Astrocyte (in vitro differentiated cells and primary cell): ENCODE results near the gene SAMD5. TPM values are rescaled to one million over a fixed set of nuclear protein-coding genes. Genes with fewer than 3 reads are reported as not detected.

Source experiments
- DNase-seq: peaks from one replicate; pipeline ENCODE4 v3.0.0-alpha.2; 2010; ENCODE audit warnings: low read depth
- FAIRE-seq: peaks from 2 replicates; lab custom pipeline; 2011; peaks lifted over from hg19 to GRCh38; lab: Jason Lieb, UNC
- H2AFZ ChIP-seq: 2 replicates; pipeline ENCODE4 v1.6.0; 2012; ENCODE audit warnings: low read depth, low read length, inconsistent platforms
- H3K27ac ChIP-seq: 2 replicates; pipeline ENCODE4 v1.5.1; 2011; ENCODE audit warnings: low read depth, low read length, inconsistent platforms
- H3K27me3 ChIP-seq: 2 replicates; pipeline ENCODE4 v1.6.0; 2011; ENCODE audit warnings: low read length, inconsistent platforms; ENCODE audit not compliant: insufficient read depth
- H3K36me3 ChIP-seq: 2 replicates; pipeline ENCODE4 v1.5.1; 2011; ENCODE audit warnings: low read length, inconsistent platforms; ENCODE audit not compliant: insufficient read depth
- H3K4me1 ChIP-seq: 2 replicates; pipeline ENCODE4 v1.5.1; 2011; ENCODE audit warnings: low read length, inconsistent platforms; ENCODE audit not compliant: insufficient read depth
- H3K4me2 ChIP-seq: 2 replicates; pipeline ENCODE4 v1.6.0; 2012; ENCODE audit warnings: low read length, inconsistent platforms
- H3K4me3 ChIP-seq: 2 replicates; pipeline ENCODE4 v1.5.1; 2011; ENCODE audit warnings: low read depth, mild to moderate bottlenecking, low read length, inconsistent platforms; ENCODE audit not compliant: insufficient read depth
- H3K79me2 ChIP-seq: 2 replicates; pipeline ENCODE4 v1.6.0; 2012; ENCODE audit warnings: mild to moderate bottlenecking, low read length, inconsistent platforms; ENCODE audit not compliant: insufficient read depth
- H3K9ac ChIP-seq: 2 replicates; pipeline ENCODE4 v1.6.0; 2012; ENCODE audit warnings: mild to moderate bottlenecking, low read length, inconsistent platforms
- H3K9me3 ChIP-seq: 2 replicates; pipeline ENCODE4 v1.5.1; 2012; ENCODE audit warnings: low read depth, mild to moderate bottlenecking, low read length, inconsistent platforms; ENCODE audit not compliant: insufficient read depth
- H4K20me1 ChIP-seq: 2 replicates; pipeline ENCODE4 v1.6.0; 2012; ENCODE audit warnings: low read length, inconsistent platforms; ENCODE audit not compliant: insufficient read depth
- H3K27ac Mint-ChIP-seq: one replicate; pipeline ENCODE4 v1.8.0; 2021; ENCODE audit warnings: mild to moderate bottlenecking, mixed read lengths; ENCODE audit not compliant: unreplicated experiment
- H3K27me3 Mint-ChIP-seq: one replicate; pipeline ENCODE4 v1.8.0; 2021; ENCODE audit warnings: low read depth, mixed read lengths; ENCODE audit not compliant: unreplicated experiment
- H3K36me3 Mint-ChIP-seq: one replicate; pipeline ENCODE4 v1.8.0; 2021; ENCODE audit warnings: low read depth, mixed read lengths; ENCODE audit not compliant: unreplicated experiment
- H3K4me1 Mint-ChIP-seq: one replicate; pipeline ENCODE4 v1.8.0; 2021; ENCODE audit warnings: low read depth, mixed read lengths; ENCODE audit not compliant: unreplicated experiment
- H3K4me3 Mint-ChIP-seq: one replicate; pipeline ENCODE4 v1.8.0; 2021; ENCODE audit warnings: mild to moderate bottlenecking, moderate library complexity, mixed read lengths; ENCODE audit not compliant: unreplicated experiment
- H3K9me3 Mint-ChIP-seq: one replicate; pipeline ENCODE4 v1.8.0; 2021; ENCODE audit warnings: mild to moderate bottlenecking, mixed read lengths; ENCODE audit not compliant: unreplicated experiment
- EZH2 ChIP-seq: IDR thresholded peaks from 2 replicates; pipeline ENCODE4 v1.6.1; 2012; ENCODE audit warnings: mild to moderate bottlenecking, low read length, inconsistent platforms; ENCODE audit not compliant: insufficient read depth
- total RNA-seq: library from RNA; stranded (reverse); gene quantifications from 2 replicates; pipeline ENCODE4 v1.2.1, GENCODE V29; 2021
- TF ChIP-seq, protein P1 (sequence below): IDR thresholded peaks from 2 replicates; pipeline ENCODE4 v1.5.1; 2011; ENCODE audit warnings: low read depth, mild to moderate bottlenecking, inconsistent platforms, low read length, moderate library complexity; ENCODE audit not compliant: insufficient read depth

SAMD5 gene
- total RNA-seq, 1 donor from 2014 or later: 0.93 TPM

DNA sequence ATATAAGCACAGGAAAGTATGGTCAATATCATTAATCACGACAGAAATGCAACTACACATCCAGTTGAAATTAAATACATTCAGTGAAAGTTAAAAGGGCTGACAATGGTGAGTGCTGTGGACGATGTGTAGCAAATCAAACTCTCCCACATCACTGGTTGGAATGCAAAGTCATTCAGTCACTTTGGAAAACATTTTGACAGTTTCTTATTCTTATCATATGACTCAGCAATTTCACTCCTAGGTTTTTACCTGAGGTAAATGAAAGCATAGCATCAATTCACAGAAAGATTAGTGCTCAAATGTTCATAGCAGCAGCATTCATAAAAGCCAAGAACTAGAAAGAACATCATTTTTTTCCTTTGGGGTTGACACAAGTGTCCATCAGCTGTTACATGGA lies 28.6 kb upstream of the SAMD5 start:
- Histone ChIP-seq H3K27ac (no peak overlapping the region), H3K4me1 (no peaks in the 10 kb centered on the region), H3K36me3 (no peaks in the 10 kb centered on the region), H3K4me2 (no peak overlapping the region), H2AFZ (no peak overlapping the region), H3K9ac (no peak overlapping the region), H4K20me1 (no peaks in the 10 kb centered on the region), H3K79me2 (no peaks in the 10 kb centered on the region), H3K4me3 (no peak overlapping the region), H3K9me3 (no peaks in the 10 kb centered on the region), H3K27me3 (no peaks in the 10 kb centered on the region)
- Mint-ChIP-seq H3K27ac (no peak overlapping the region), H3K4me1 (no peaks in the 10 kb centered on the region), H3K27me3 (no peaks in the 10 kb centered on the region), H3K4me3 (no peak overlapping the region), H3K36me3 (no peaks in the 10 kb centered on the region), H3K9me3 (peaks cover 2% of the 10 kb centered on the region)
- TF ChIP-seq EZH2: no peak
- TF ChIP-seq, protein P1, sequence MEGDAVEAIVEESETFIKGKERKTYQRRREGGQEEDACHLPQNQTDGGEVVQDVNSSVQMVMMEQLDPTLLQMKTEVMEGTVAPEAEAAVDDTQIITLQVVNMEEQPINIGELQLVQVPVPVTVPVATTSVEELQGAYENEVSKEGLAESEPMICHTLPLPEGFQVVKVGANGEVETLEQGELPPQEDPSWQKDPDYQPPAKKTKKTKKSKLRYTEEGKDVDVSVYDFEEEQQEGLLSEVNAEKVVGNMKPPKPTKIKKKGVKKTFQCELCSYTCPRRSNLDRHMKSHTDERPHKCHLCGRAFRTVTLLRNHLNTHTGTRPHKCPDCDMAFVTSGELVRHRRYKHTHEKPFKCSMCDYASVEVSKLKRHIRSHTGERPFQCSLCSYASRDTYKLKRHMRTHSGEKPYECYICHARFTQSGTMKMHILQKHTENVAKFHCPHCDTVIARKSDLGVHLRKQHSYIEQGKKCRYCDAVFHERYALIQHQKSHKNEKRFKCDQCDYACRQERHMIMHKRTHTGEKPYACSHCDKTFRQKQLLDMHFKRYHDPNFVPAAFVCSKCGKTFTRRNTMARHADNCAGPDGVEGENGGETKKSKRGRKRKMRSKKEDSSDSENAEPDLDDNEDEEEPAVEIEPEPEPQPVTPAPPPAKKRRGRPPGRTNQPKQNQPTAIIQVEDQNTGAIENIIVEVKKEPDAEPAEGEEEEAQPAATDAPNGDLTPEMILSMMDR: no peak
- no peak for FAIRE-seq
- DNase-seq: no peak

DNA sequence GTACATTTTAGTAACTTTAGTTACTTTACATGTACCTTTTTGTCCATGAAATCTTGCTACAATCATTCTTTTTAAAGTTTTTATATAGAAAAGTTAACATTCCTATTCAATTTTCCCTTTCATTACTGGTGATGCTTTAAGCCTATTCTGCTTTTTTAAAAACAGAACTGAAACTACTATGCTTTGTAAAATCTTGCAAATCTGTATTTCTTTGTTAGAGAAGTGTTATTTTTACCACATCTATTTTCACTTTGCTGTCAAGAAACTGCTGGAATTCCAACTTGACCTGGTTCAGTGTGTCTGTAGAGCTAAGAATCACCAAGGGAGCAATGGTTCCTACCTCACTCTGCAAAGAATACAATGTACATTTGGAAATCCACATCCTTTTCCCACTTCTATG lies 21.8 kb upstream of the SAMD5 start:
- Histone ChIP-seq H4K20me1 (no peaks in the 10 kb centered on the region), H3K4me3 (no peak overlapping the region), H3K9ac (no peak overlapping the region), H3K36me3 (no peaks in the 10 kb centered on the region), H3K9me3 (no peaks in the 10 kb centered on the region), H3K4me1 (no peaks in the 10 kb centered on the region), H3K27ac (no peak overlapping the region), H3K27me3 (no peaks in the 10 kb centered on the region), H3K79me2 (no peaks in the 10 kb centered on the region), H3K4me2 (no peak overlapping the region), H2AFZ (no peak overlapping the region)
- H3K4me1 Mint-ChIP-seq: no peaks in the 10 kb centered on the region
- H3K9me3 Mint-ChIP-seq: peaks cover 2% of the 10 kb centered on the region
- H3K27ac Mint-ChIP-seq: no peak overlapping the region
- no peaks in the 10 kb centered on the region for H3K36me3 Mint-ChIP-seq
- TF ChIP-seq EZH2: no peak
- TF ChIP-seq, protein P1: no peak
- DNase-seq: no peak
- H3K4me3 Mint-ChIP-seq: no peak overlapping the region
- FAIRE-seq: no peak
- H3K27me3 Mint-ChIP-seq: no peaks in the 10 kb centered on the region

DNA sequence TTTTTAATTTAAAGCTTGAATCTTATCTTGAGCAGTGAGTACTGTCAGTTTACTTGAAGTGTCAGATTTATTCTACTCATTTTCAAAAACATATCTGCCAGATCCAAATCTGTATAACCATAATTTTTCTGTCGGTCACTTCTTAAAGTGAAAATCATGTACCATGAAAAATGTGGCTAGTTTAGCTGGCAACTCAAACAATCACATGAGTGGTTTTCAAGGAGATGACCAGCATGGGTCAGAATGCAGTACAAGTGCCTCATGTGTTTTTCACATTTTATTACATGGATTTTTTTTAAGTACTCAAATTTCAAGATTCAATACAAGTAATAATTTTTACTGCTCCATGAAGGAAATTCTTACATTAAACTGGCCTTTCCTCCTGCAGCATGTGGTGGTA lies 11.0 kb upstream of the SAMD5 start:
- Histone ChIP-seq H4K20me1 (no peaks in the 10 kb centered on the region), H3K9me3 (no peaks in the 10 kb centered on the region), H3K4me2 (no peak overlapping the region), H3K4me3 (no peak overlapping the region), H3K9ac (no peak overlapping the region), H3K36me3 (no peaks in the 10 kb centered on the region), H3K27me3 (peaks cover 4% of the 10 kb centered on the region), H3K4me1 (no peaks in the 10 kb centered on the region), H3K79me2 (no peaks in the 10 kb centered on the region), H2AFZ (no peak overlapping the region), H3K27ac (no peak overlapping the region)
- no peak for DNase-seq
- TF ChIP-seq, protein P1: no peak
- TF ChIP-seq EZH2: no peak
- H3K4me3 Mint-ChIP-seq: no peak overlapping the region
- H3K27me3 Mint-ChIP-seq: peaks cover 14% of the 10 kb centered on the region
- no peak for FAIRE-seq
- no peaks in the 10 kb centered on the region for H3K4me1 Mint-ChIP-seq
- no peaks in the 10 kb centered on the region for H3K36me3 Mint-ChIP-seq
- no peaks in the 10 kb centered on the region for H3K9me3 Mint-ChIP-seq
- no peak overlapping the region for H3K27ac Mint-ChIP-seq
